Common myeloid progenitor, CD34-positive (primary cell): Measurements from ENCODE around the gene MRPL45.

ENCODE experiments used
- CTCF ChIA-PET: fragments of 350-600 bp; sonication (Branson Sonifier 250); formaldehyde crosslinking; loops from one replicate; lab custom pipeline; 2021; ENCODE audit warnings: antibody characterized with exemption; lab: Charles Lee
- POLR2A ChIA-PET: fragments of 350-600 bp; sonication (Branson Sonifier 250); formaldehyde crosslinking; loops from one replicate; lab custom pipeline; 2021; ENCODE audit warnings: antibody characterized with exemption; lab: Charles Lee
- DNase-seq, 3 donors: peaks; one replicate each; pipeline versions ENCODE4 v3.0.0 to v3.0.0-alpha.2; 2013
- H3K27ac ChIP-seq, 2 experiments: 1 replicate in 1 of 2; 2 replicates in 1 of 2; pipeline ENCODE4 v1.7.0; 2013; ENCODE audit warnings: inconsistent platforms in 2 of 2, low read length in 2 of 2, mild to moderate bottlenecking in 2 of 2, low read depth in 1 of 2, moderate library complexity in 1 of 2; ENCODE audit not compliant: severe bottlenecking in 2 of 2, insufficient read depth in 1 of 2, poor library complexity in 1 of 2
- H3K27me3 ChIP-seq, 5 experiments: replicated peaks in 2 of 5; 1 replicate in 3 of 5; 2 replicates in 2 of 5; pipeline versions ENCODE4 v1.6.1 to v1.7.0; 2013; ENCODE audit warnings: low read length in 4 of 5, mild to moderate bottlenecking in 2 of 5, moderate library complexity in 2 of 5, inconsistent platforms in 1 of 5; ENCODE audit not compliant: insufficient read depth in 5 of 5, control insufficient read depth in 4 of 5
- H3K36me3 ChIP-seq, 4 experiments: 1 replicate in 2 of 4; 2 replicates in 2 of 4; pipeline versions ENCODE4 v1.6.1 to v1.7.0; 2013; ENCODE audit warnings: low read length in 3 of 4, control low read depth in 1 of 4, mild to moderate bottlenecking in 1 of 4; ENCODE audit not compliant: control insufficient read depth in 4 of 4, insufficient read depth in 4 of 4
- H3K4me1 ChIP-seq, 4 experiments: 1 replicate in 3 of 4; 2 replicates in 1 of 4; pipeline versions ENCODE4 v1.6.1 to v1.7.1; 2013; ENCODE audit warnings: low read length in 3 of 4, mild to moderate bottlenecking in 3 of 4, control low read depth in 1 of 4, inconsistent platforms in 1 of 4, moderate library complexity in 1 of 4; ENCODE audit not compliant: control insufficient read depth in 4 of 4, insufficient read depth in 4 of 4; ENCODE audit errors: control extremely low read depth in 1 of 4
- H3K4me3 ChIP-seq, 7 experiments: 1 replicate in 4 of 7; 2 replicates in 3 of 7; pipeline versions ENCODE4 v1.5.1 to v1.7.0; 2013; ENCODE audit warnings: mild to moderate bottlenecking in 7 of 7, low read length in 6 of 7, moderate library complexity in 6 of 7, inconsistent platforms in 2 of 7, low read depth in 2 of 7, control low read depth in 1 of 7; ENCODE audit not compliant: insufficient read depth in 4 of 7, control insufficient read depth in 1 of 7; ENCODE audit errors: extremely low read depth in 1 of 7
- H3K9me3 ChIP-seq, 5 experiments: 1 replicate in 4 of 5; 2 replicates in 1 of 5; pipeline versions ENCODE4 v1.6.1 to v1.7.1; 2013; ENCODE audit warnings: low read length in 4 of 5, mild to moderate bottlenecking in 2 of 5, inconsistent platforms in 1 of 5, low read depth in 1 of 5, moderate library complexity in 1 of 5; ENCODE audit not compliant: control insufficient read depth in 4 of 5, insufficient read depth in 2 of 5; ENCODE audit errors: control extremely low read depth in 1 of 5
- WGBS: methylation state at CpG from one replicate; pipeline ENCODE4 v1.1.5; 2013; ENCODE audit not compliant: insufficient coverage; 5-methylcytosine and 5-hydroxymethylcytosine counted together

Gene MRPL45

GRCh38 chr17:38345743-38346142, 48.8 kb downstream of the MRPL45 start:
- CTCF ChIA-PET, result interaction anchor here (1.0 to 7.9 kb wide), 3 partner anchors 10 to 67 kb away, joined by 3 to 132 read pairs (median 3); no protein-coding TSS in a partner anchor
- DNase-seq, result no peak
- WGBS, result 95% methylated on average over 5 of the region's 7 CpGs
- H3K9me3 ChIP-seq, result no peaks in the 10 kb centered on the region
- no peak overlapping the region for H3K27ac ChIP-seq
- peaks cover 0 to 3% (median 0%) of the 10 kb centered on the region in 5 experiments for H3K27me3 ChIP-seq
- H3K4me1 ChIP-seq, result no peaks in the 10 kb centered on the region
- no peaks in the 10 kb centered on the region for H3K36me3 ChIP-seq
- POLR2A ChIA-PET, result no interaction called here
- H3K4me3 ChIP-seq, result no peak overlapping the region

- H3K36me3 ChIP-seq, result no peaks in the 10 kb centered on the region
- no peaks in the 10 kb centered on the region for H3K27me3 ChIP-seq
- no peaks in the 10 kb centered on the region for H3K9me3 ChIP-seq
- 29% methylated on average over 4 of the region's 8 CpGs for WGBS
- DNase-seq, result peak; percentile 85 to 92 (median 88)
- H3K27ac ChIP-seq, result no peak overlapping the region
- ChIA-PET CTCF (interaction anchor here (0.6 to 7.9 kb wide), 26 partner anchors 9 to 159 kb away, joined by 3 to 132 read pairs (median 5); no protein-coding TSS in a partner anchor), POLR2A (interaction anchor here (0.9 to 1.0 kb wide), 2 partner anchors 32 to 66 kb away, joined by 3 to 7 read pairs; no protein-coding TSS in a partner anchor)
- peaks cover 1 to 25% (median 16%) of the 10 kb centered on the region in 4 experiments for H3K4me1 ChIP-seq
- H3K4me3 ChIP-seq, result no peak overlapping the region
Measured at GRCh38 chr17:38349097-38349730, 52.2 kb downstream of the MRPL45 start.

GRCh38 chr17:38350035-38350434, 53.1 kb downstream of the MRPL45 start:
- no peak for DNase-seq
- 100% methylated on average over 1 of the region's 2 CpGs for WGBS
- Histone ChIP-seq H3K27me3 (no peaks in the 10 kb centered on the region), H3K4me1 (peaks cover 1 to 29% (median 20%) of the 10 kb centered on the region in 4 experiments), H3K4me3 (no peak overlapping the region), H3K9me3 (no peaks in the 10 kb centered on the region), H3K27ac (no peak overlapping the region), H3K36me3 (peaks cover 0 to 1% (median 0%) of the 10 kb centered on the region in 4 experiments)
- ChIA-PET CTCF (interaction anchor here (0.9 to 7.9 kb wide), 17 partner anchors 9 to 501 kb away, joined by 3 to 132 read pairs (median 10); no protein-coding TSS in a partner anchor), POLR2A (no interaction called here)

GRCh38 chr17:38351412-38352222, 54.6 kb downstream of the MRPL45 start, which contains the start of gene SOCS7:
Gene SOCS7, plus strand, starts transcription at chr17:38351844. Its CDS starts 209 bp downstream, at chr17:38352053.
- Histone ChIP-seq H3K9me3 (no peaks in the 10 kb centered on the region), H3K27ac (peak within 1 kb of the TSS; percentile 25 to 79), H3K36me3 (peaks cover 0 to 2% (median 0%) of the 10 kb centered on the region in 4 experiments), H3K4me1 (peaks cover 1 to 29% (median 20%) of the 10 kb centered on the region in 4 experiments), H3K4me3 (peak within 1 kb of the TSS; percentile 57 to 84 (median 79)), H3K27me3 (no peaks in the 10 kb centered on the region)
- 7% methylated on average over 57 of the region's 84 CpGs for WGBS
- POLR2A ChIA-PET, result interaction anchor here (1.0 kb wide), 1 partner anchor 68 kb away, joined by 3 read pairs; no protein-coding TSS in a partner anchor
- DNase-seq, result peak; percentile 90 to 94 (median 93)
- CTCF ChIA-PET, result interaction anchor here (1.4 to 2.2 kb wide), 3 partner anchors 10 to 70 kb away, joined by 4 to 7 read pairs (median 4); no protein-coding TSS in a partner anchor

GRCh38 chr17:38352245-38353085, 55.5 kb downstream of the MRPL45 start:
- Histone ChIP-seq H3K27ac (peak overlapping the region; percentile 15 to 49), H3K9me3 (no peaks in the 10 kb centered on the region), H3K27me3 (no peaks in the 10 kb centered on the region), H3K36me3 (peaks cover 0 to 2% (median under 1%) of the 10 kb centered on the region in 4 experiments), H3K4me1 (peaks cover 1 to 29% (median 20%) of the 10 kb centered on the region in 4 experiments), H3K4me3 (peak overlapping the region; percentile 57 to 84 (median 79))
- ChIA-PET POLR2A (no interaction called here), CTCF (interaction anchor here (0.8 to 2.2 kb wide), 7 partner anchors 9 to 69 kb away, joined by 3 to 7 read pairs (median 4); no protein-coding TSS in a partner anchor)
- 0% methylated on average over 66 of the region's 72 CpGs for WGBS
- DNase-seq, result peak in 2 of 3 donors; percentile 13 to 45

- ChIA-PET POLR2A (no interaction called here), CTCF (interaction anchor here (0.8 to 3.0 kb wide), 7 partner anchors 12 to 68 kb away, joined by 3 to 11 read pairs (median 4); no protein-coding TSS in a partner anchor)
- WGBS, result 28% methylated on average over 7 of the region's 8 CpGs
- Histone ChIP-seq H3K27ac (peak overlapping the region in 1 of 2 experiments; percentile 49), H3K9me3 (no peaks in the 10 kb centered on the region), H3K27me3 (no peaks in the 10 kb centered on the region), H3K36me3 (peaks cover 0 to 3% (median under 1%) of the 10 kb centered on the region in 4 experiments), H3K4me1 (peaks cover 1 to 29% (median 20%) of the 10 kb centered on the region in 4 experiments), H3K4me3 (peak overlapping the region; percentile 57 to 84 (median 79))
- peak in 1 of 3 donors; percentile 19 for DNase-seq
Measured at GRCh38 chr17:38353086-38353604, 56.2 kb downstream of the MRPL45 start.
